PFSK-1 (cell line): Measurements from ENCODE around the gene PATL2.

Source experiments
- FOXP2 ChIP-seq: optimal IDR thresholded peaks from 2 replicates; pipeline ENCODE3; 2011; ENCODE audit warnings: borderline replicate concordance, control low read depth, inconsistent platforms; ENCODE audit not compliant: insufficient read depth; ENCODE audit errors: extremely low read length, extremely low read depth
- POLR2AphosphoS5 ChIP-seq: IDR thresholded peaks from 2 replicates; pipeline ENCODE4 v1.6.1; 2012; ENCODE audit warnings: low read depth, mild to moderate bottlenecking, control low read depth, low read length, moderate library complexity
- SIN3A ChIP-seq: IDR thresholded peaks from 2 replicates; pipeline ENCODE4 v1.6.1; 2012; ENCODE audit warnings: mild to moderate bottlenecking, low read length, moderate library complexity, borderline replicate concordance; ENCODE audit not compliant: insufficient read depth
- TAF1 ChIP-seq: IDR thresholded peaks from 2 replicates; pipeline ENCODE4 v1.6.1; 2012; ENCODE audit warnings: low read length, control low read depth, borderline replicate concordance; ENCODE audit not compliant: insufficient read depth
- TF ChIP-seq, protein P1 (sequence below), 2 experiments: IDR thresholded peaks; 2 replicates each; pipeline versions ENCODE4 v1.6.1 to v1.8.0; 2011 to 2012; ENCODE audit warnings: low read depth in 2 of 2, low read length in 2 of 2, control low read depth in 1 of 2, inconsistent platforms in 1 of 2, mild to moderate bottlenecking in 1 of 2, moderate library complexity in 1 of 2; ENCODE audit not compliant: insufficient read depth in 1 of 2

The PATL2 gene

DNA sequence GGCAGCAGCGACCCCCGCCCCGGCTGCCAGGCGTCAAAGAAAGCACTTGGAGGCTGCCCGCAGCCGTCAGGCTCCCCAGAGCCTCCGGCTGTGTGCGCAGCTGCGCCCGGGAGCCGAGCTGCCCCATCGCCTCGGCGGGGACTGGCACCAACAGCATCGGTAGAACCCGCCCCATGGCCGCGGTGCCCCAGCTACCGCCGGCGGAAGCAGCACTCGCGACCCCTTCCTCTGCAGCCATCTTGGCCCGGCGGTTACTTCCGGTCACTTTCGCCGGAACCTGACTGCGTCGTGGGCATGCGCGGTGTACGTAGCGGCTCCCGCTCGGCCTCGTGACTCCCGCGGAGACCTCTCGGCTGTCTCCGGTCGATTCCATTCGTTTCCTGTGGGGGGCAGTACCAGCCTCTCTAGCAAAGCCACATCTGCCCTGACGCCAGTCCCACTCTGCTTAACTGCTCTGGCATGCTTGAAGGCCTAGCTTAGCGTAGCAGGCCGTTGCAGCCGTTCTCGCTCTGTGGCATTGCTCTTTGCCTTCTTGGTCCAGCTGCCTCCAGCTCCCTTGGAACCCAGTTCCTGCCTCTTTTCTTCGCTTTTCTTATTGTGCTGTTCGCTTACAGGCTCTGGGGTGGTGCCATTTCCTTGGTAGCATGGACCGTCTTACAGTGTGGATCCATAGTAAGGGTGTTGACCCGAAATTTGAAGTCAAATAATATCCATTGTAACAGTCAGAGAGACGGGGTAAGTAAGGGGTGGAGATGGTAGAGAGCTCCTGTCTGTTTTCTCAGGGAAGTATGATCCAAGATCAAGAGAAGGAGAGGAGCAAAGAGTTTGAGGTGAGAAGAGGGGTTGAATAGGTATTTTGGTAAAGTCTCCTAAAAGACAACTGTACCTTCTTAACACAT lies 47.5 kb downstream of the PATL2 start, which contains the start of gene SPG11:
TSS of gene SPG11 (minus strand) at position 253 of the 899 bp plus-strand sequence. CDS start at position 238, 15 bp downstream.
- peak; percentile 89 for TF ChIP-seq TAF1
- TF ChIP-seq FOXP2: peak; percentile 90
- TF ChIP-seq POLR2AphosphoS5: peak; percentile 91
- TF ChIP-seq SIN3A: no peak
- TF ChIP-seq, protein P1, sequence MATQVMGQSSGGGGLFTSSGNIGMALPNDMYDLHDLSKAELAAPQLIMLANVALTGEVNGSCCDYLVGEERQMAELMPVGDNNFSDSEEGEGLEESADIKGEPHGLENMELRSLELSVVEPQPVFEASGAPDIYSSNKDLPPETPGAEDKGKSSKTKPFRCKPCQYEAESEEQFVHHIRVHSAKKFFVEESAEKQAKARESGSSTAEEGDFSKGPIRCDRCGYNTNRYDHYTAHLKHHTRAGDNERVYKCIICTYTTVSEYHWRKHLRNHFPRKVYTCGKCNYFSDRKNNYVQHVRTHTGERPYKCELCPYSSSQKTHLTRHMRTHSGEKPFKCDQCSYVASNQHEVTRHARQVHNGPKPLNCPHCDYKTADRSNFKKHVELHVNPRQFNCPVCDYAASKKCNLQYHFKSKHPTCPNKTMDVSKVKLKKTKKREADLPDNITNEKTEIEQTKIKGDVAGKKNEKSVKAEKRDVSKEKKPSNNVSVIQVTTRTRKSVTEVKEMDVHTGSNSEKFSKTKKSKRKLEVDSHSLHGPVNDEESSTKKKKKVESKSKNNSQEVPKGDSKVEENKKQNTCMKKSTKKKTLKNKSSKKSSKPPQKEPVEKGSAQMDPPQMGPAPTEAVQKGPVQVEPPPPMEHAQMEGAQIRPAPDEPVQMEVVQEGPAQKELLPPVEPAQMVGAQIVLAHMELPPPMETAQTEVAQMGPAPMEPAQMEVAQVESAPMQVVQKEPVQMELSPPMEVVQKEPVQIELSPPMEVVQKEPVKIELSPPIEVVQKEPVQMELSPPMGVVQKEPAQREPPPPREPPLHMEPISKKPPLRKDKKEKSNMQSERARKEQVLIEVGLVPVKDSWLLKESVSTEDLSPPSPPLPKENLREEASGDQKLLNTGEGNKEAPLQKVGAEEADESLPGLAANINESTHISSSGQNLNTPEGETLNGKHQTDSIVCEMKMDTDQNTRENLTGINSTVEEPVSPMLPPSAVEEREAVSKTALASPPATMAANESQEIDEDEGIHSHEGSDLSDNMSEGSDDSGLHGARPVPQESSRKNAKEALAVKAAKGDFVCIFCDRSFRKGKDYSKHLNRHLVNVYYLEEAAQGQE (IDR thresholded peaks at IDR 0.05; ENCODE audit: insufficient read depth in 1 of 2, low read depth in 2 of 2, low read length in 2 of 2): no peak; a peak in 1 of 4 replicates

DNA sequence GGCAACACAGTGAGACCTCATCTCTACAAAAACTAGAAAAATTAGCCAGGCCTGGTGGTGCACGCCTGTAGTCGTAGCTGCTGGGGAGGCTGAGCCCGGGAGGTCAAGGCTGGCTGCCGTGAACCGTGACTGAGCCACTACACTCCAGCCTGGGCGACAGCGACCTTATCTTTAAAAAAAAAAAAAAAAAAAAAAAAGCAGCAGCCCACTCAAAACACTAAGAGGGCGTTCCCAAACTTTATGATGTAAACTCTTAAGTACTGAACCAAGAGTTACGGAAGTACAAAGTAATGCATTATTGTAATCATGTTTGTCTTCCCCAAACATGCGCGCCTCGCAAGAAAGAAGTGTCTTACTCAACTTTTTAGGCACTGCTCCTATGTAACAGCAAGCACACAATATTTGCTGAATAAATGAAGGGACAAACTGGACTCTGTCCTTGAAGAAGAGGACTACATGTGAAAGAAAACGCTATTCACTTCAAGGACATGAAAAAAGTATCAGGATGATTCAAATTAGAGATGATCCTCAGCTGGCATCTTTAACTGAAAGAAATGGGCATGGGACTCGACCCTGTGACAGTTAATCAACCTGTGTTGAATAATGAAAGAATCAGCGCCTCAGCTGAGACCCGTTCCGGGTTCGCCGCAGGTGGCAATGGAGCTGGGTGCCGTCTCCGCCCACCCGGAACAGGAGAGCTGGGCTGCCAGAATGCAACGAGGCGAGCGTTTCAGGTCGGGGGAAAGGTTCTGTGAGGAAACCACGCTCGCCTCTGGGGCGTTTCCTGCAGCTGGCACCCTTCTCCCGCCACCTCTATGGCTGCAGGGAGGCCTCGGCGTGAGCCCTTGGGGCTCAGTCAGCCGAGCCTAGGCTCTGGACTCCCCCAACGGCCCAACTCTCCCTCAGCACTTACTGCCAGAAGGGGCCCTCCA lies 48.4 kb downstream of the PATL2 start:
- TF ChIP-seq TAF1: no peak
- TF ChIP-seq SIN3A: peak; percentile 85; the same call in 1 of the 2 replicates

DNA sequence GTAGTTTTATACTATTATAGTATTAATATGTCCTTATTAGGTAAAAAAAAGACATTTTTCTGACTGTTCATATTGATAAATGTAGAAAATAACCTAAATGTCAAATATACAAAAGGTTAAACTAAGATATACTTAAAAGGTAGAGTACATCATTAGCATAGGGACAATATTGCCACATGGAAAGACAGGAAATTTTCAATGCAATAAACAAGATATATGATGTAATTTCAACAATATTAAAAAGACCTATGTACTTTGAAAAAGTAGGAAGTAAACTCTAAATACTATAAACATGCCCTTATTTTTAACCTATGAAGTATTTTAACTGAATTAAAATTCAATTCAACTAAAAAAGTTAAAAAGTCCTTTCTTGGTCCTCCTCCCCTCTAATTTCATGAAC lies 49.5 kb downstream of the PATL2 start:
- TF ChIP-seq SIN3A: no peak
- TF ChIP-seq FOXP2: no peak
- no peak for TF ChIP-seq TAF1
- TF ChIP-seq POLR2AphosphoS5: no peak
- TF ChIP-seq, protein P1 (IDR thresholded peaks at IDR 0.05; ENCODE audit: insufficient read depth in 1 of 2, low read depth in 2 of 2, low read length in 2 of 2): no peak

DNA sequence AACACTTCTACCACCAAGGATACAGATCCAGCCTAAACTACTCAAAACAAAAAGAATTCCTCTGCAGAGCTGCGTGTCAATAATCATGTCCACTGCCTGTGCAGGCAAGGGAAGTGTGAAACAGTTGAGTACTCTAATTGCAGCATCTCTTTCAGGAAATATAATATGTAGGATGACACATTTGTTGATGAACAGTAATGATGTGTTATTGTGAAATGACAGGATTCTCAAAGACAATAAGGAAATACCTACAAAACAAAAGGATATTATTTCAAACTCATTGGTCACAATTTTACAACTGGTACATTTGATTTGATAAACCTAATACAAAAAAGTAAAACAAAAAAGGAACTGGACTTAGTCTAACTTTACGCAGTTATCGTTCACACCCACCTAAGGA lies 52.1 kb downstream of the PATL2 start:
- TF ChIP-seq SIN3A (no peak), TAF1 (no peak), POLR2AphosphoS5 (no peak), FOXP2 (no peak)
- TF ChIP-seq, protein P1 (IDR thresholded peaks at IDR 0.05; ENCODE audit: insufficient read depth in 1 of 2, low read depth in 2 of 2, low read length in 2 of 2): no peak

DNA sequence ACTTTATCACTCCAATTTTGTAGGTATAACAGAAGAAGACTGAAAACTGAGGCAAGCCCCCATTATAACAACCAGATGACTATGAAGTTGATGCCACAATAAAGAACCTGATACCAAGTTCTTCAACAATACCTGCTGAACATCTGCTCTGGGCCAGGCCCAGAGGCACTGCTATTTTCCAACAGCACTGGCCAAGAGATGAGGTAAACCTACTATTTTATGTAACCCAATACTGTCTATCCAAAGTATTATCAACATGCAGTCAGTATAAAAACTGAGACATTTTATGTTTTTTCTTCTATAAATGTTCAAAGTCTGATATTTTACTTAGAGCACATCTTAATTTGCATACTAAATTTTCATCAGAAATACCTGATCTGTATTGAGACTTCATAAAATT lies 53.7 kb downstream of the PATL2 start:
- TF ChIP-seq POLR2AphosphoS5 (no peak), FOXP2 (no peak), TAF1 (no peak), SIN3A (no peak)
- TF ChIP-seq, protein P1 (IDR thresholded peaks at IDR 0.05; ENCODE audit: insufficient read depth in 1 of 2, low read depth in 2 of 2, low read length in 2 of 2): no peak
